H1 (cell line): ENCODE measurements around the gene MYCBP2. TPM values are rescaled to one million over a fixed set of nuclear protein-coding genes. Genes with fewer than 3 reads are reported as not detected.

Source experiments
- CTCF ChIA-PET: fragments of 300-600 bp; sonication (Branson Sonifier 250); formaldehyde crosslinking; loops from one replicate; lab custom pipeline; 2021; ENCODE audit not compliant: partially characterized antibody; lab: Charles Lee
- POLR2A ChIA-PET: fragments of 300-600 bp; sonication (Branson Sonifier 250); formaldehyde crosslinking; loops from one replicate; lab custom pipeline; 2021; ENCODE audit warnings: inconsistent platforms; ENCODE audit not compliant: partially characterized antibody; lab: Charles Lee
- DNase-seq, 2 experiments: peaks; one replicate each; pipeline versions ENCODE4 v3.0.0 to v3.0.0-alpha.2; 2010 to 2022; ENCODE audit warnings: low spot score in 2 of 2, low read depth in 1 of 2, mixed read lengths in 1 of 2
- FAIRE-seq: peaks from 2 replicates; lab custom pipeline; 2011; peaks lifted over from hg19 to GRCh38; lab: Jason Lieb, UNC
- H2AFZ ChIP-seq: 2 replicates; pipeline ENCODE4 v1.8.1; 2012; ENCODE audit warnings: low read length, inconsistent platforms
- H2AK5ac ChIP-seq: 2 replicates; pipeline ENCODE4 v1.6.1; 2013; ENCODE audit warnings: low read depth, low read length
- H2BK120ac ChIP-seq: replicated peaks from 2 replicates; pipeline ENCODE3; 2013; ENCODE audit warnings: low read depth, low read length, inconsistent platforms
- H2BK12ac ChIP-seq: 2 replicates; pipeline ENCODE4 v1.6.1; 2013; ENCODE audit warnings: low read depth, low read length
- H2BK15ac ChIP-seq: 2 replicates; pipeline ENCODE4 v1.6.1; 2013; ENCODE audit warnings: low read length
- H2BK20ac ChIP-seq: 2 replicates; pipeline ENCODE4 v1.6.1; 2013; ENCODE audit warnings: low read length
- H2BK5ac ChIP-seq: 2 replicates; pipeline ENCODE4 v1.6.1; 2013; ENCODE audit warnings: low read depth, low read length
- H3K14ac ChIP-seq: 2 replicates; pipeline ENCODE4 v1.6.1; 2013; ENCODE audit warnings: inconsistent platforms; ENCODE audit not compliant: insufficient read length
- H3K18ac ChIP-seq: 2 replicates; pipeline ENCODE4 v1.6.1; 2013; ENCODE audit warnings: low read length; ENCODE audit errors: extremely low read depth
- H3K23ac ChIP-seq: 2 replicates; pipeline ENCODE4 v1.6.1; 2013; ENCODE audit warnings: inconsistent platforms; ENCODE audit not compliant: insufficient read length
- H3K23me2 ChIP-seq: 2 replicates; pipeline ENCODE4 v1.6.1; 2013; ENCODE audit warnings: low read depth, low read length
- H3K27ac ChIP-seq: 2 replicates; pipeline ENCODE4 v1.6.1; 2011; ENCODE audit warnings: low read depth, low read length, inconsistent platforms
- H3K27me3 ChIP-seq, 4 experiments: replicated peaks in 1 of 4; 1 replicate in 1 of 4; 2 replicates in 3 of 4; pipeline versions ENCODE4 v1.6.1 to v1.8.1; 2011 to 2013; ENCODE audit warnings: low read length in 3 of 4, mild to moderate bottlenecking in 3 of 4, inconsistent platforms in 2 of 4, mixed read lengths in 2 of 4, moderate library complexity in 1 of 4; ENCODE audit not compliant: control insufficient read depth in 3 of 4, insufficient read depth in 3 of 4; ENCODE audit errors: extremely low read depth in 1 of 4
- H3K36me3 ChIP-seq, 4 experiments: 2 replicates each; pipeline versions ENCODE4 v1.6.1 to v1.8.1; 2011 to 2013; ENCODE audit warnings: mild to moderate bottlenecking in 4 of 4, low read length in 3 of 4, moderate library complexity in 2 of 4, control low read depth in 1 of 4, inconsistent platforms in 1 of 4; ENCODE audit not compliant: insufficient read depth in 4 of 4, control insufficient read depth in 2 of 4
- H3K4ac ChIP-seq: replicated peaks from 2 replicates; pipeline ENCODE3; 2013; ENCODE audit warnings: low read length, low read depth, mixed read lengths, inconsistent platforms; ENCODE audit not compliant: insufficient read length
- H3K4me1 ChIP-seq, 4 experiments: replicated peaks in 1 of 4; 1 replicate in 1 of 4; 2 replicates in 3 of 4; pipeline versions ENCODE4 v1.6.1 to v1.8.1; 2011 to 2013; ENCODE audit warnings: low read length in 3 of 4, inconsistent platforms in 2 of 4, mixed read lengths in 1 of 4; ENCODE audit not compliant: insufficient read depth in 4 of 4, control insufficient read depth in 3 of 4
- H3K4me2 ChIP-seq, 2 experiments: 2 replicates each; pipeline versions ENCODE4 v1.6.1 to v1.8.1; 2011 to 2013; ENCODE audit warnings: low read depth in 2 of 2, low read length in 2 of 2, control low read depth in 1 of 2, inconsistent platforms in 1 of 2, mild to moderate bottlenecking in 1 of 2; ENCODE audit not compliant: insufficient read depth in 1 of 2
- H3K4me3 ChIP-seq, 4 experiments: fragments of 200-600, 300-600 bp in 1 of 4; sonication (generic), shearing (Covaris generic), sonication (Bioruptor Twin) in 1 of 4; 2 replicates each; pipeline versions ENCODE4 v1.5.1 to v1.8.1; 2011 to 2016; ENCODE audit warnings: low read length in 4 of 4, low read depth in 3 of 4, control low read depth in 2 of 4, inconsistent platforms in 2 of 4, mild to moderate bottlenecking in 2 of 4, mixed read lengths in 1 of 4, moderate library complexity in 1 of 4; ENCODE audit not compliant: insufficient read depth in 2 of 4; ENCODE audit errors: extremely low read depth in 1 of 4
- H3K56ac ChIP-seq: replicated peaks from 2 replicates; pipeline ENCODE3; 2013; ENCODE audit warnings: low read depth, mild to moderate bottlenecking, mixed read lengths, low read length, inconsistent platforms; ENCODE audit not compliant: insufficient read length
- H3K79me1 ChIP-seq: 2 replicates; pipeline ENCODE4 v1.6.1; 2013; ENCODE audit warnings: low read depth, low read length, control low read depth
- H3K79me2 ChIP-seq, 2 experiments: 2 replicates each; pipeline versions ENCODE4 v1.6.1 to v1.8.1; 2012 to 2013; ENCODE audit warnings: low read length in 2 of 2, mild to moderate bottlenecking in 2 of 2, inconsistent platforms in 1 of 2; ENCODE audit not compliant: insufficient read depth in 2 of 2, control insufficient read depth in 1 of 2
- H3K9ac ChIP-seq, 4 experiments: replicated peaks in 1 of 4; 1 replicate in 1 of 4; 2 replicates in 3 of 4; pipeline versions ENCODE4 v1.6.1 to v1.8.1; 2011 to 2013; ENCODE audit warnings: low read depth in 3 of 4, low read length in 3 of 4, control low read depth in 2 of 4, mild to moderate bottlenecking in 2 of 4, moderate library complexity in 2 of 4, inconsistent platforms in 1 of 4; ENCODE audit errors: extremely low read depth in 1 of 4
- H3K9me3 ChIP-seq, 2 experiments: 2 replicates each; pipeline versions ENCODE4 v1.6.1 to v1.8.1; 2012 to 2013; ENCODE audit warnings: mild to moderate bottlenecking in 2 of 2, moderate library complexity in 2 of 2, control low read depth in 1 of 2, inconsistent platforms in 1 of 2, low read depth in 1 of 2, low read length in 1 of 2, mixed read lengths in 1 of 2; ENCODE audit not compliant: insufficient read depth in 2 of 2
- H4K20me1 ChIP-seq, 2 experiments: replicated peaks in 1 of 2; 2 replicates each; pipeline versions ENCODE3 to v1.8.1; 2011 to 2013; ENCODE audit warnings: inconsistent platforms in 2 of 2, low read length in 2 of 2, mild to moderate bottlenecking in 1 of 2; ENCODE audit not compliant: insufficient read depth in 2 of 2, control insufficient read depth in 1 of 2
- H4K5ac ChIP-seq: 2 replicates; pipeline ENCODE4 v1.6.1; 2013; ENCODE audit warnings: low read length, low read depth, mixed read lengths, inconsistent platforms; ENCODE audit not compliant: insufficient read length
- H4K8ac ChIP-seq: 2 replicates; pipeline ENCODE4 v1.8.0; 2013; ENCODE audit warnings: mild to moderate bottlenecking, moderate library complexity, low read length, inconsistent platforms; ENCODE audit not compliant: insufficient read depth; ENCODE audit errors: extremely low read depth
- H4K91ac ChIP-seq: replicated peaks from 2 replicates; pipeline ENCODE3; 2013; ENCODE audit warnings: low read length, mixed read lengths, inconsistent platforms; ENCODE audit not compliant: insufficient read length
- BCL11A ChIP-seq, 2 experiments: IDR thresholded peaks; one replicate each; pipeline ENCODE4 v1.6.1; 2011; ENCODE audit warnings: low read depth in 2 of 2, low read length in 2 of 2, mild to moderate bottlenecking in 2 of 2
- BRCA1 ChIP-seq: IDR thresholded peaks from 2 replicates; pipeline ENCODE4 v1.6.1; 2012; ENCODE audit warnings: low read depth, low read length, improper control_type of control experiment
- EGR1 ChIP-seq: IDR thresholded peaks from 2 replicates; pipeline ENCODE4 v1.6.1; 2011; ENCODE audit warnings: low read depth, low read length, borderline replicate concordance
- JUND ChIP-seq: IDR thresholded peaks from 2 replicates; pipeline ENCODE4 v1.6.1; 2011; ENCODE audit warnings: mild to moderate bottlenecking, improper control_type of control experiment, low read length
- KDM5A ChIP-seq: fragments of 200-600 bp; IDR thresholded peaks from 2 replicates; pipeline ENCODE4 v1.7.1; 2012; ENCODE audit warnings: mild to moderate bottlenecking, low read length, inconsistent platforms, mixed read lengths
- POLR2AphosphoS5 ChIP-seq: IDR thresholded peaks from 2 replicates; pipeline ENCODE4 v1.6.1; 2011; ENCODE audit warnings: low read depth, low read length
- POU5F1 ChIP-seq: IDR thresholded peaks from 2 replicates; pipeline ENCODE4 v1.6.1; 2011; ENCODE audit warnings: low read depth, mild to moderate bottlenecking, low read length, moderate library complexity
- SAP30 ChIP-seq: fragments of 300-600 bp; sonication (generic); IDR thresholded peaks from 2 replicates; pipeline ENCODE4 v1.7.1; 2012; ENCODE audit warnings: low read length, moderate library complexity, mild to moderate bottlenecking, inconsistent platforms; ENCODE audit not compliant: insufficient read depth, insufficient replicate concordance
- SIN3A ChIP-seq, 2 experiments: IDR thresholded peaks in 1 of 2; conservative IDR thresholded peaks in 1 of 2; 2 replicates each; pipeline ENCODE4 v1.6.1; 2011 to 2012; ENCODE audit warnings: low read length in 2 of 2, improper control_type of control experiment in 1 of 2, low read depth in 1 of 2, mild to moderate bottlenecking in 1 of 2
- SP2 ChIP-seq: IDR thresholded peaks from 2 replicates; pipeline ENCODE4 v1.6.1; 2012; ENCODE audit warnings: mild to moderate bottlenecking, low read length, inconsistent platforms
- TBP ChIP-seq: IDR thresholded peaks from 2 replicates; pipeline ENCODE4 v1.6.1; 2011; ENCODE audit warnings: low read depth, low read length, improper control_type of control experiment
- TEAD4 ChIP-seq: IDR thresholded peaks from 2 replicates; pipeline ENCODE4 v1.6.1; 2012; ENCODE audit warnings: low read depth, low read length, inconsistent platforms, mixed read lengths
- WGBS, 2 experiments: shearing (Covaris generic) in 1 of 2; methylation state at CpG; one replicate each; pipeline versions ENCODE4 v1.1.6 to v1.1.7; 2013 to 2015; ENCODE audit warnings: low lambda C conversion rate in 2 of 2, mixed read lengths in 2 of 2, inconsistent platforms in 1 of 2, low coverage in 1 of 2, missing lambda C conversion rate in 1 of 2; ENCODE audit not compliant: insufficient replicate concordance in 2 of 2, insufficient coverage in 1 of 2, insufficient read length in 1 of 2; ENCODE audit errors: extremely low coverage in 1 of 2, missing lambda C conversion rate in 1 of 2; 5-methylcytosine and 5-hydroxymethylcytosine counted together
- polyA plus RNA-seq, 7 experiments: library from polyadenylated mRNA; depleted of rRNA in 3 of 7; stranded (reverse) in 5 of 7; unstranded in 2 of 7; fragments of >200 nt in 5 of 7; fragments of 200-250 nt in 2 of 7; gene quantifications; 1 replicate in 5 of 7; 2 replicates in 1 of 7; 4 replicates in 1 of 7; pipeline versions ENCODE4 v1.2.1 to v1.2.3, GENCODE V29; 2011 to 2013; ENCODE audit warnings: missing spikeins in 2 of 7, mixed read lengths in 2 of 7
- total RNA-seq: library from RNA; stranded (reverse); fragmentation: NEBNext Ultra II Directional; extraction: Animal tissue kit (Norgen Biotek cat#: 25700); gene quantifications from 2 replicates; pipeline ENCODE4 v1.2.1, GENCODE V29; 2021
- TF ChIP-seq, protein P1 (sequence below): IDR thresholded peaks from 2 replicates; pipeline ENCODE4 v1.6.1; 2012; ENCODE audit warnings: low read length, inconsistent platforms

Gene MYCBP2
- total and polyA plus RNA-seq, 2 of the 8 experiments (the other 6 are each of a cell fraction or from before 2014, with no cell fraction given) = 19.0 to 52.1 TPM

GRCh38 chr13:77038907-77039480 is 287.9 kb downstream of the MYCBP2 start:
- Histone ChIP-seq H3K56ac (no peak overlapping the region), H3K9ac (no peak overlapping the region), H4K20me1 (no peaks in the 10 kb centered on the region), H3K36me3 (no peaks in the 10 kb centered on the region), H4K8ac (no peak overlapping the region), H2BK12ac (no peak overlapping the region), H3K4me1 (no peaks in the 10 kb centered on the region), H3K79me2 (no peaks in the 10 kb centered on the region), H3K27ac (no peak overlapping the region), H3K79me1 (no peaks in the 10 kb centered on the region), H2BK15ac (no peak overlapping the region), H3K27me3 (no peaks in the 10 kb centered on the region), H3K4ac (no peak overlapping the region), H3K4me2 (no peak overlapping the region), H4K5ac (no peak overlapping the region), H2AFZ (no peak overlapping the region), H2BK5ac (no peak overlapping the region), H3K14ac (no peak overlapping the region), H3K23me2 (no peaks in the 10 kb centered on the region), H3K18ac (no peak overlapping the region), H2AK5ac (no peak overlapping the region), H3K4me3 (no peak overlapping the region), H2BK120ac (no peak overlapping the region), H2BK20ac (no peak overlapping the region), H3K23ac (no peak overlapping the region), H3K9me3 (no peaks in the 10 kb centered on the region), H4K91ac (no peak overlapping the region)
- 84% methylated on average over 5 of the region's 5 CpGs; no CpG with 5 or more reads in 1 of the 2 experiments for WGBS, 2 experiments
- DNase-seq (no peak), FAIRE-seq (no peak)
- ChIA-PET POLR2A (no interaction called here), CTCF (no interaction called here)
- TF ChIP-seq SP2 = no peak
- TF ChIP-seq POU5F1 = no peak
- TF ChIP-seq BRCA1 = no peak
- TF ChIP-seq KDM5A = no peak
- TF ChIP-seq TEAD4 = no peak
- TF ChIP-seq EGR1 = no peak
- no peak for TF ChIP-seq JUND
- no peak for TF ChIP-seq BCL11A (IDR thresholded peaks at IDR 0.05; ENCODE audit: low read depth in 2 of 2, low read length in 2 of 2)
- no peak for TF ChIP-seq POLR2AphosphoS5
- TF ChIP-seq SIN3A (conservative IDR thresholded peaks at IDR 0.05 in 1 of 2, IDR thresholded peaks at IDR 0.05 in 1 of 2; ENCODE audit: low read depth in 1 of 2, low read length in 2 of 2) = no peak
- no peak for TF ChIP-seq TBP
- TF ChIP-seq, protein P1, sequence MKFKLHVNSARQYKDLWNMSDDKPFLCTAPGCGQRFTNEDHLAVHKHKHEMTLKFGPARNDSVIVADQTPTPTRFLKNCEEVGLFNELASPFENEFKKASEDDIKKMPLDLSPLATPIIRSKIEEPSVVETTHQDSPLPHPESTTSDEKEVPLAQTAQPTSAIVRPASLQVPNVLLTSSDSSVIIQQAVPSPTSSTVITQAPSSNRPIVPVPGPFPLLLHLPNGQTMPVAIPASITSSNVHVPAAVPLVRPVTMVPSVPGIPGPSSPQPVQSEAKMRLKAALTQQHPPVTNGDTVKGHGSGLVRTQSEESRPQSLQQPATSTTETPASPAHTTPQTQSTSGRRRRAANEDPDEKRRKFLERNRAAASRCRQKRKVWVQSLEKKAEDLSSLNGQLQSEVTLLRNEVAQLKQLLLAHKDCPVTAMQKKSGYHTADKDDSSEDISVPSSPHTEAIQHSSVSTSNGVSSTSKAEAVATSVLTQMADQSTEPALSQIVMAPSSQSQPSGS = no peak
- no peak for TF ChIP-seq SAP30
